GM21360 (cell line): ENCODE data around the gene RNF14.
"Not testable (repeated sequence)": the region's sequence is repeated elsewhere in the genome, so short reads cannot be mapped to it uniquely, and the experiment has no call there.

Source experiments
- ATAC-seq: cut with Tn5 transposase; IDR thresholded peaks from one replicate; pipeline ENCODE4 v1.9.1; 2021; ENCODE audit warnings: mild to moderate bottlenecking, moderate library complexity; ENCODE audit not compliant: unreplicated experiment

RNF14 gene

GRCh38 chr5:141968914-141969608 is at the start of gene RNF14:
RNF14 (plus strand) TSS chr5:141969105; CDS start chr5:141973589, 4,484 bp downstream.
- peak; percentile 87 for ATAC-seq

GRCh38 chr5:141919218-141920119 is 49.4 kb upstream of the RNF14 start:
- no peak for ATAC-seq

- ATAC-seq, result no peak
Observed at GRCh38 chr5:141920771-141921170, 48.1 kb upstream of the RNF14 start.

GRCh38 chr5:141922827-141923447 is 46.0 kb upstream of the RNF14 start:
- ATAC-seq, result not testable (repeated sequence)

- peak; percentile 92 for ATAC-seq
Observed at GRCh38 chr5:141923448-141924313, 45.2 kb upstream of the RNF14 start, which contains the start of gene DELE1. DELE1 (plus strand) TSS chr5:141923871; CDS start chr5:141923942, 71 bp downstream.

- no peak for ATAC-seq
Observed at GRCh38 chr5:141926434-141926833, 42.5 kb upstream of the RNF14 start.

- no peak for ATAC-seq
Observed at GRCh38 chr5:141928051-141928450, 40.9 kb upstream of the RNF14 start.

GRCh38 chr5:141929398-141930058 is 39.4 kb upstream of the RNF14 start:
- no peak for ATAC-seq

- no peak for ATAC-seq
Observed at GRCh38 chr5:141931694-141932093, 37.2 kb upstream of the RNF14 start.

- no peak for ATAC-seq
Observed at GRCh38 chr5:141933151-141933550, 35.8 kb upstream of the RNF14 start.

GRCh38 chr5:141934099-141934844 is 34.6 kb upstream of the RNF14 start:
- ATAC-seq, result no peak

- ATAC-seq, result no peak
Observed at GRCh38 chr5:141935538-141935937, 33.4 kb upstream of the RNF14 start.

- ATAC-seq, result no peak
Observed at GRCh38 chr5:141940695-141941271, 28.1 kb upstream of the RNF14 start.

GRCh38 chr5:141941307-141941706 is 27.6 kb upstream of the RNF14 start:
- no peak for ATAC-seq

- ATAC-seq, result no peak
Observed at GRCh38 chr5:141941779-141942178, 27.1 kb upstream of the RNF14 start.

GRCh38 chr5:141942185-141942857 is 26.6 kb upstream of the RNF14 start:
- ATAC-seq, result no peak

GRCh38 chr5:141944076-141944475 is 24.8 kb upstream of the RNF14 start:
- no peak for ATAC-seq

- ATAC-seq, result no peak
Observed at GRCh38 chr5:141945511-141946051, 23.3 kb upstream of the RNF14 start.
